ENCODE measurements around the gene PRKCA.

The PRKCA gene

DNA sequence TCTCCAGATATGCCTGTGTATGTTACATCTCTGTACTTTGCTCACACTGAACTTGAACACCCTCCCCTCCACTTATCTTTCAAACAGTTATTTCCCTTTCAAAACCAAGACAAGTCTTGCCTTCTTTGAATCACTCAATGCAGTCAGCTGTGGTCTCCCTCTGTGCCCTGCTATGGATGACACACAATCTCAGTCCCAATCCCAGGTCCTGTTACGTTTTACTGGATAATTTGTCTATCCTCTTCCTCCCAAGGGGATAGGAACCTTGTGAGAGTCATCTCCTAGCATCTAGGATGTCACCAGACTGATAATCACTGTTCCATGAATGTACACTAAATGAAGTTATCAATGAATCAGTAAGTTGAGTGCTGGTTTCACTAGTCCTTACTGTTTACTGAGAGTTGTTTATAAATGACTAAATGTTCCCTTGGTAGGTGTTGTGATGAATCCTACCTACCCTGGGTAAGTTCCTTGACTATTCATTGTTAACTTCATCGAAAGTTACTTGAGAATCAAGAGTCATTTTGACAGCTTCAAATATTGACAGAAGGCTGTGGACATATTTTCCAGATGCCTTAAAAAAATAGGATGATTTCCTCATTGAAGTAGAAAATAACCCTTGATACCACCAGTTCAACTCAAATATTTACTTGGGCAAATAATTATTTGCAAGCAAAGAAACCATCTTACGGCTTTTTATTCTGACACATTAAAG is 244.9 kb downstream of the PRKCA start:
- Histone ChIP-seq H3K79me2 (ENCODE audit: insufficient read depth, low read length) (no peaks in the 10 kb centered on the region), H4K20me1 (ENCODE audit: insufficient read depth, low read length, poor library complexity, severe bottlenecking) (peaks cover 6% of the 10 kb centered on the region), H3K9ac (ENCODE audit: low read depth, low read length, poor library complexity, severe bottlenecking) (no peak overlapping the region), H2AFZ (ENCODE audit: low read length) (no peak overlapping the region), H3K9me3 (ENCODE audit: insufficient read depth, low read depth, low read length) (no peaks in the 10 kb centered on the region), H3K4me2 (ENCODE audit: low read depth, low read length, poor library complexity, severe bottlenecking) (no peak overlapping the region), H3K27me3 (ENCODE audit: insufficient read depth, low read length, poor library complexity, severe bottlenecking) (peaks cover 74% of the 10 kb centered on the region), H3K4me1 (ENCODE audit: insufficient read depth, low read length, poor library complexity, severe bottlenecking) (peaks cover 20% of the 10 kb centered on the region), H3F3A (ENCODE audit: low read depth) (no peaks in the 10 kb centered on the region), H3K36me3 (ENCODE audit: insufficient read depth, low read length) (no peaks in the 10 kb centered on the region), H3K4me3 (ENCODE audit: low read length, poor library complexity, severe bottlenecking) (no peak overlapping the region), H3K9me2 (replicated peaks; ENCODE audit: low read depth, low read length) (no peaks in the 10 kb centered on the region)
- TF ChIP-seq EZH2phosphoT487 (IDR thresholded peaks at IDR 0.05; ENCODE audit: borderline replicate concordance) = no peak
- TF ChIP-seq, protein P1, sequence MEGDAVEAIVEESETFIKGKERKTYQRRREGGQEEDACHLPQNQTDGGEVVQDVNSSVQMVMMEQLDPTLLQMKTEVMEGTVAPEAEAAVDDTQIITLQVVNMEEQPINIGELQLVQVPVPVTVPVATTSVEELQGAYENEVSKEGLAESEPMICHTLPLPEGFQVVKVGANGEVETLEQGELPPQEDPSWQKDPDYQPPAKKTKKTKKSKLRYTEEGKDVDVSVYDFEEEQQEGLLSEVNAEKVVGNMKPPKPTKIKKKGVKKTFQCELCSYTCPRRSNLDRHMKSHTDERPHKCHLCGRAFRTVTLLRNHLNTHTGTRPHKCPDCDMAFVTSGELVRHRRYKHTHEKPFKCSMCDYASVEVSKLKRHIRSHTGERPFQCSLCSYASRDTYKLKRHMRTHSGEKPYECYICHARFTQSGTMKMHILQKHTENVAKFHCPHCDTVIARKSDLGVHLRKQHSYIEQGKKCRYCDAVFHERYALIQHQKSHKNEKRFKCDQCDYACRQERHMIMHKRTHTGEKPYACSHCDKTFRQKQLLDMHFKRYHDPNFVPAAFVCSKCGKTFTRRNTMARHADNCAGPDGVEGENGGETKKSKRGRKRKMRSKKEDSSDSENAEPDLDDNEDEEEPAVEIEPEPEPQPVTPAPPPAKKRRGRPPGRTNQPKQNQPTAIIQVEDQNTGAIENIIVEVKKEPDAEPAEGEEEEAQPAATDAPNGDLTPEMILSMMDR (conservative IDR thresholded peaks at IDR 0.05; ENCODE audit: low read length) = no peak

DNA sequence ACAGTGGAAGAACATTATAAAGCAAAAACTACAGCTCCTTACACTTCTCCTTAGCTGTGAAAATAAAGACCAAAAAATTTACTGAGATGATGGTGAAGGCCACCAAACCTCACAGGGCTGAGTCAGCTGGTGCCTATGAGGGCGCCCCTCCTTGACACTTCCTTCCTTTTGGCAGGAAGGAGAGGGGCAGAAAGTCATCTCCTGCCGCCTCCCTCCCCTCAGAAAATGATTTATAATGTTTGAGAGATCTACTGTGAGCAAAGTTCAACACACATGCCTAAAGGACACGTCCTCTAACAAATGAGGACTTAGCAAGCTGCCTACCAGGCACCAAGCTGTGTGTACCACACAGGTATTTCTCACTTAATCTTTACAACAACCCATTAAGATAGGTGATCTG is 245.7 kb downstream of the PRKCA start:
- Histone ChIP-seq H3K36me3 (ENCODE audit: insufficient read depth, low read length) (no peaks in the 10 kb centered on the region), H2AFZ (ENCODE audit: low read length) (no peak overlapping the region), H3K4me1 (ENCODE audit: insufficient read depth, low read length, poor library complexity, severe bottlenecking) (peaks cover 12% of the 10 kb centered on the region), H3K9me3 (ENCODE audit: insufficient read depth, low read depth, low read length) (no peaks in the 10 kb centered on the region), H3K9ac (ENCODE audit: low read depth, low read length, poor library complexity, severe bottlenecking) (no peak overlapping the region), H3K79me2 (ENCODE audit: insufficient read depth, low read length) (no peaks in the 10 kb centered on the region), H3F3A (ENCODE audit: low read depth) (no peaks in the 10 kb centered on the region), H3K9me2 (replicated peaks; ENCODE audit: low read depth, low read length) (no peaks in the 10 kb centered on the region), H3K4me3 (ENCODE audit: low read length, poor library complexity, severe bottlenecking) (no peak overlapping the region), H3K4me2 (ENCODE audit: low read depth, low read length, poor library complexity, severe bottlenecking) (no peak overlapping the region), H4K20me1 (ENCODE audit: insufficient read depth, low read length, poor library complexity, severe bottlenecking) (peaks cover 5% of the 10 kb centered on the region), H3K27me3 (ENCODE audit: insufficient read depth, low read length, poor library complexity, severe bottlenecking) (peaks cover 73% of the 10 kb centered on the region)
- TF ChIP-seq EZH2phosphoT487 (IDR thresholded peaks at IDR 0.05; ENCODE audit: borderline replicate concordance) = no peak
- TF ChIP-seq, protein P1 (conservative IDR thresholded peaks at IDR 0.05; ENCODE audit: low read length) = no peak

DNA sequence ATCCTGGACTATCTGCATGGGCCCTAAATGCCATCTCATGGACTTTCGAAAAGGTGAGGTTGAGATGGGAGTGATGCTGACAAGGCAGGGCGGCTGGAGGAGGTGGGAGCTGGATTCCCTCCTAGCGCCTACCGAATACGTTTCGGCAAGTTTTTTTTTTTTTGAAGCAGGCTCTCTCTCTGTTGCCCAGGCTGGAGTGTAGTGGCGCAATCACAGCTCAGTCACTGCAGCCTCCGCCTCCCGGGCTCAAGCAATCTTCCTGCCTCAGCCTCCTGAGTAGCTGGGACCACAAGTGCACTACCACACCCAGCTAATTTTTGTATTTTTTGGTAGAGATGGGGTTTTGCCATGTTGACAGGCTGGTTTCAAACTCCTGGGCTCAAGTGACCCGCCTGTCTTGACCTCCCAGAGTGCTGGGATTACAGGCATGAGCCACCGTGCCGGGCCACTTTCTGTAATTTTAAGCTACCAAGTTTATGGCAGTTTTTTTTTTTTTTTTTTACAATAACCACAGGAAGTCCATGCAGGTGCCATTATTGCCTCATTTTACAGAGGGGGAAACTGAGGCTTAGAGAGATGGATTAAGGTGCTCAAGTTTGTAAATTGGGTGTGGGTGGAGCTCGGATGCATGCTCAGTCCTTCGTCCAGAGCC is 246.4 kb downstream of the PRKCA start:
- H4K20me1 ChIP-seq (ENCODE audit: insufficient read depth, low read length, poor library complexity, severe bottlenecking) = no peaks in the 10 kb centered on the region
- H3K4me1 ChIP-seq (ENCODE audit: insufficient read depth, low read length, poor library complexity, severe bottlenecking) = peaks cover 8% of the 10 kb centered on the region
- H3K9me3 ChIP-seq (ENCODE audit: insufficient read depth, low read depth, low read length) = no peaks in the 10 kb centered on the region
- H3K4me2 ChIP-seq (ENCODE audit: low read depth, low read length, poor library complexity, severe bottlenecking) = no peak overlapping the region
- no peak overlapping the region for H3K4me3 ChIP-seq (ENCODE audit: low read length, poor library complexity, severe bottlenecking)
- H3K36me3 ChIP-seq (ENCODE audit: insufficient read depth, low read length) = no peaks in the 10 kb centered on the region
- H3K27me3 ChIP-seq (ENCODE audit: insufficient read depth, low read length, poor library complexity, severe bottlenecking) = peaks cover 72% of the 10 kb centered on the region
- no peak overlapping the region for H3K9ac ChIP-seq (ENCODE audit: low read depth, low read length, poor library complexity, severe bottlenecking)
- H3K9me2 ChIP-seq (replicated peaks; ENCODE audit: low read depth, low read length) = no peaks in the 10 kb centered on the region
- TF ChIP-seq, protein P1 (conservative IDR thresholded peaks at IDR 0.05; ENCODE audit: low read length) = no peak
- TF ChIP-seq EZH2phosphoT487 (IDR thresholded peaks at IDR 0.05; ENCODE audit: borderline replicate concordance) = no peak
- H3F3A ChIP-seq (ENCODE audit: low read depth) = no peaks in the 10 kb centered on the region
- no peaks in the 10 kb centered on the region for H3K79me2 ChIP-seq (ENCODE audit: insufficient read depth, low read length)
- no peak overlapping the region for H2AFZ ChIP-seq (ENCODE audit: low read length)
